Colonic mucosa (tissue), 4 donors: ENCODE measurements around the gene BCL11A. TPM values are rescaled to one million over a fixed set of nuclear protein-coding genes. Genes with fewer than 3 reads are reported as not detected.

Experiments used
- DNase-seq: peaks from one replicate; pipeline ENCODE4 v3.0.0-alpha.2; 2020
- H3K27ac ChIP-seq: fragments of 200-600 bp; one replicate; pipeline ENCODE4 v1.8.0; 2021
- H3K27me3 ChIP-seq: fragments of 200-600 bp; one replicate; pipeline ENCODE4 v1.8.0; 2021
- H3K36me3 ChIP-seq: fragments of 200-600 bp; one replicate; pipeline ENCODE4 v1.8.0; 2021
- H3K4me1 ChIP-seq: fragments of 200-600 bp; one replicate; pipeline ENCODE4 v1.8.0; 2021; ENCODE audit warnings: mild to moderate bottlenecking
- H3K4me3 ChIP-seq: fragments of 200-600 bp; one replicate; pipeline ENCODE4 v1.8.0; 2021
- H3K9ac ChIP-seq, 2 donors: one replicate each; pipeline ENCODE4 v1.7.0; 2013; ENCODE audit warnings: control low read depth in 2 of 2, low read depth in 2 of 2, low read length in 2 of 2
- H3K9me3 ChIP-seq: fragments of 200-600 bp; one replicate; pipeline ENCODE4 v1.8.0; 2021
- intact Hi-C: fragments of 100-400 bp; cut with DNase I; formaldehyde crosslinking; loops from one replicate; pipeline ENCODE4 v1.14.1; 2022
- total RNA-seq, 2 donors: library from RNA; stranded (reverse); fragmentation: NEBNext Ultra II Directional in 1 of 2; extraction: Animal tissue kit (Norgen Biotek cat#: 25700) in 1 of 2; gene quantifications; one replicate each; pipeline ENCODE4 v1.2.1, GENCODE V29; 2021
- TF ChIP-seq, protein P1 (sequence below): fragments of 200-600 bp; IDR thresholded peaks from one replicate; pipeline ENCODE4 v1.8.0; 2022; ENCODE audit warnings: antibody characterized with exemption, mild to moderate bottlenecking
- donor health status: healthy.
- donor health status: DM: no; HTN: no; CAD: no.
- donor health status: DM: no; HTN: no; CAD: no.

The BCL11A gene
- total RNA-seq, 2 donors from 2014 or later: 22.9 to 27.1 TPM

DNA sequence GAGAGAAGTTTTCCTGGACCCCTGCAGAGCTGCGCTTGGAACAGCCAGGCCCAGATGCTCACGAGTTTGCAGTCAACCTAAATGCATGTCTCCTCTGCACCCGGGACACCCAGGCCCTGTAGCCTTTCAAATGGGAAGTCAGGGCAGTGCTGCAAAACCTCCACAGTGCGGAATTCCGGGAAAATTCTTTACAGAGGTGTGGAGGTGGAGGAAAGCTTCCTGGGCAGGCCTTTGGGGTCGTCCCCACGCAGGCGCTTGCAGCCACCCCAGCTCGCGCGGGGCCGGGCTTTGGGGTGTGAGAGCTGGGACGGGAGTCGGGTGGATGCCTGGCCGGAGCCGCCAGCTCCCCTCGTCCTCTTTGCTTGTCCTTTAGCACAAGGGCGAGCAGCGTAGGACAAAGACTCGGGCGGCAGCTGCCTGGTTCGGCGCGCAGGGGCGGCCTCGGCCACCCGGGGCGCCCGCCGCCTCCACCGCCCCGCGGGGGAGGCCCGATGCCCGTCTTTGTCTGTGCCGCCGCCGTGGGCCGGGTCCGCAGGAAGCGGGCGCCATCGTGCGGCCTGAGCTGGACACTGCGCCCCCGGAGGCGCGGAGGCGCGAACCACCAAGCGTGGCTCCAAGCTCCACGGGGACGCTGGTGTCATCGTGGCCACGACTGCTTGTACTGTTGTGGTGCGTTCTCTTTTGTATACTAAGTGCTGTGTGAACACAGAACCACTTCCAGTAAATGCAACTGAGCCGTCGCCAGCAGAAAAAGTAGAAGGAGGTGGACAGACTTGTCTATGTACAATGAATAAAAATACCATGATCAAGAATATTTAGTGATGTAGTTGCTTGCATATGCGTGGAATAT lies 28.2 kb upstream of the BCL11A start:
- Histone ChIP-seq H3K9me3 (no peaks in the 10 kb centered on the region), H3K9ac (no peak overlapping the region), H3K4me1 (peaks cover 4% of the 10 kb centered on the region), H3K27ac (no peak overlapping the region), H3K36me3 (no peaks in the 10 kb centered on the region), H3K4me3 (peak overlapping the region; percentile 37), H3K27me3 (no peaks in the 10 kb centered on the region)
- peak; percentile 59 for DNase-seq
- TF ChIP-seq, protein P1, sequence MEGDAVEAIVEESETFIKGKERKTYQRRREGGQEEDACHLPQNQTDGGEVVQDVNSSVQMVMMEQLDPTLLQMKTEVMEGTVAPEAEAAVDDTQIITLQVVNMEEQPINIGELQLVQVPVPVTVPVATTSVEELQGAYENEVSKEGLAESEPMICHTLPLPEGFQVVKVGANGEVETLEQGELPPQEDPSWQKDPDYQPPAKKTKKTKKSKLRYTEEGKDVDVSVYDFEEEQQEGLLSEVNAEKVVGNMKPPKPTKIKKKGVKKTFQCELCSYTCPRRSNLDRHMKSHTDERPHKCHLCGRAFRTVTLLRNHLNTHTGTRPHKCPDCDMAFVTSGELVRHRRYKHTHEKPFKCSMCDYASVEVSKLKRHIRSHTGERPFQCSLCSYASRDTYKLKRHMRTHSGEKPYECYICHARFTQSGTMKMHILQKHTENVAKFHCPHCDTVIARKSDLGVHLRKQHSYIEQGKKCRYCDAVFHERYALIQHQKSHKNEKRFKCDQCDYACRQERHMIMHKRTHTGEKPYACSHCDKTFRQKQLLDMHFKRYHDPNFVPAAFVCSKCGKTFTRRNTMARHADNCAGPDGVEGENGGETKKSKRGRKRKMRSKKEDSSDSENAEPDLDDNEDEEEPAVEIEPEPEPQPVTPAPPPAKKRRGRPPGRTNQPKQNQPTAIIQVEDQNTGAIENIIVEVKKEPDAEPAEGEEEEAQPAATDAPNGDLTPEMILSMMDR: peak; percentile 87
- intact Hi-C loops: loop anchor here (5.0 to 10.0 kb wide), 2 partner anchors 1557 to 1819 kb away; no protein-coding TSS in a partner anchor

DNA sequence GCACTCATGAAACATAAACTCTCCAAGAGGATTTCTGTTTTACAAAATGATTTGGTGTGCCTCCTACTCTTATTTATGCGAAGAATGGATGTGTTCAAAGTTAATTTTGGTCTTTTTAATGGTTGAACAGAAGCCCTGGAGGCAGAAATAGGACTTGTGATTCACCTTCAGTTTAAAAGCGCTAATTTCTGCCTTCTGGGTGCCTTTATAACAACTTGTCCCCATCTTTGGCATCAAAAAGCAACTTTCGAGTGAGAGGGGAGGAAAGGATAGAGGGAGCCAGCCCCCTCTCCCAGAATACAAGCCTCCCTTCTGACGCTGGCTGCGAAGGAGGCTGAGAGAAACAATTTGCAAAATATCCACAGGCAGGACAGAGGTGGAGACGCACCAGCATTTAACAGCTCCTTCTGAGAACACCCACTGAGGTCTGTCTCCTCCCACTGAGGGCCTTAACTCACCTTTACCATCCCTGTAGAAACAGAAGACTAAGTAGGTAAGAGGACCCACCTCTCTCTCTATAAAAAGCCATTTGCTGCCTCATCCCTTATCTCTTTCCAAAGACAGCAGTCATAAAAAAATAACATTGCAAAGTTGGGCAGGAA lies 24.3 kb upstream of the BCL11A start:
- peaks cover 4% of the 10 kb centered on the region for H3K4me1 ChIP-seq
- no peaks in the 10 kb centered on the region for H3K27me3 ChIP-seq
- TF ChIP-seq, protein P1: no peak
- no peak for DNase-seq
- H3K9me3 ChIP-seq: no peaks in the 10 kb centered on the region
- H3K36me3 ChIP-seq: no peaks in the 10 kb centered on the region
- no peak overlapping the region for H3K9ac ChIP-seq
- intact Hi-C loops: no loop called here
- no peak overlapping the region for H3K27ac ChIP-seq
- H3K4me3 ChIP-seq: no peak overlapping the region

DNA sequence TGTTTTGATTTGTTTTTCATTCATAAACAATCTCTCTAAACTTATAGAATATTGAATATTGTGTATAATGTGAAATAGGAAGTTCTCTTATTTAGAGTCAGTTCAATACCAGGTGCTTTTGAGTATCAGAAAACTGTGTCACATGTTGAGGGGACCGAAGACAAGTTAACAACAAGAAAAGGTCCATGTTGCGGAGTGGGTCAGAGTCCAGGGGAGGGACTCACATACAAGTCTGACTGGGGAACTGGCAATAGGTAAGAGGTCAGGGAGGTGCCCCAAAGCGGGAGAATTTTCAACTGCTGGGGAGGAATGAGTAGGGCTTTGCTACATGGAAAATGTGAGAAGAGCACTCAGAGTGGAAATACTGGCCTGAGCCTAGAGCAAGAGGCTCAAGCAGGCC lies 19.8 kb upstream of the BCL11A start:
- Histone ChIP-seq H3K36me3 (no peaks in the 10 kb centered on the region), H3K27ac (no peak overlapping the region), H3K4me3 (no peak overlapping the region), H3K4me1 (no peaks in the 10 kb centered on the region), H3K27me3 (peaks cover 34% of the 10 kb centered on the region), H3K9me3 (no peaks in the 10 kb centered on the region), H3K9ac (no peak overlapping the region)
- DNase-seq: no peak
- TF ChIP-seq, protein P1: no peak
- intact Hi-C loops: no loop called here

DNA sequence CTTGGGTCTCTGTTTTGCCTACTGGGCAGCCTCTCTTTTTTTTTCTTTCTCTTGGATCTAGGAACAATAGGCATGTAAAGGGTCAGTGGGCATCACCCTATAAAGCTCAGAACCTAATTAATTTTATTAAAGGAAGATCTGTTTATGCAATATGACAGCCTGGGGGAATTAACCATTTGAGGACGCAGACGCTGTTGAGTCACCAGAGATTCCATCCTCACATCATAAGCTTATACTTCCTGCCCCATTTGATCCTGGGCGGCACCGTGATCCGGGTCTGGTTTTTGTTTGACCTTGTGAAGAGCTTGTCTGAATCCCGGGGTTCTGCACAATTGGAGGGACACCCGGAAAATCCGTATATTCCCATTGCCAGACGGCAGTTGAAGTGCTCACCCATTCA lies 16.8 kb upstream of the BCL11A start:
- Histone ChIP-seq H3K27ac (no peak overlapping the region), H3K9me3 (no peaks in the 10 kb centered on the region), H3K4me1 (no peaks in the 10 kb centered on the region), H3K36me3 (no peaks in the 10 kb centered on the region), H3K27me3 (peaks cover 34% of the 10 kb centered on the region), H3K9ac (no peak overlapping the region), H3K4me3 (no peak overlapping the region)
- no peak for DNase-seq
- intact Hi-C loops: no loop called here
- TF ChIP-seq, protein P1: no peak

DNA sequence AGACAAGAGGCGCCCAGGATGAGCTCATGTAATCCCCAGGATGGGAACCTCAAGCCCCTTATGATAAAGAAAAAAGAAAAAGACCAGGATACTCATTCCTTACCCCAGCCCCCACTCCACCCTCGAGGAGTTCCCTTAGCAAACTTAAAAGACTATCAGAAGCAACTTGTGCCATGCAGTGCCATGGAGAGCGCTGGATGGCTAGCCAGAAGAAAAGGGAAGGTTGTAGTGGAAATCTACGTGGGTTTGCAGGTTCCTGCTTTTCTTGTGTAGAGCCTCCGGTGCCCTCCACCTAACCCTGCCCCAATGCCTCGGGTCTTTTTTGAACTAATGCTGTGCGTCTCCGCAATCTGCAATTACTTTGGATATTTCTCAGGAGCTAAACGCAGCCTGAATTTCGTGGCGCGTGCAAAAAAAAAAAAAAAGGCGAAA lies 16.2 kb upstream of the BCL11A start:
- Histone ChIP-seq H3K4me3 (no peak overlapping the region), H3K36me3 (no peaks in the 10 kb centered on the region), H3K9me3 (no peaks in the 10 kb centered on the region), H3K27me3 (peaks cover 34% of the 10 kb centered on the region), H3K4me1 (no peaks in the 10 kb centered on the region), H3K27ac (no peak overlapping the region), H3K9ac (peak overlapping the region in 1 of 2 donors; percentile 18)
- TF ChIP-seq, protein P1: no peak
- no peak for DNase-seq
- intact Hi-C loops: loop anchor here (10.0 kb wide), 1 partner anchor 1265 kb away; no protein-coding TSS in a partner anchor
